Hematopoietic multipotent progenitor cell treated with erythropoietin and hydrocortisone succinate and interleukin-3 and kit ligand, for 15 days (in vitro differentiated cells): ENCODE measurements around the gene NECAB2.
A peak's percentile ranks its signal among the peaks of the same experiment; 100 is the strongest.

ENCODE experiments used
- DNase-seq: peaks from one replicate; pipeline ENCODE4 v3.0.0-alpha.2; 2015; ENCODE audit warnings: low spot score

Gene NECAB2

DNA sequence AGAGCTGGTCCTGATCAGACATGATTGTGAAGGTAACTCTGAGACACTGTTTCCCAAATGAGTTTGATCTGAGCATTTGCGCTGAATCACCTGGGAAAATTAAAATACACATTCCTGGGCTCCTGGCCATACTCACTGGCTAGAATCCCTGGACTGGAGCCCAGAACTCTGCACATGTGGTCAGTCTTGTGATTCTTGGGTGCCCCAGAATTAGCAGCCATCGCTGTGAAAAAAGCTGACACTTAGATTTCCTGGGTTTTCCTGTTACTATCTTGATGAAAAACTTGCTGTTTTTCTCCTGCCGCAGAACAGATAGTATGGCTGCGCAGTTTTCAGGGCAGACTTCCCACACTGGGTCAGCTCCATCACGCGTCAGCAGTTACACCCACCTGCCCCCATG, 24.6 kb downstream of the NECAB2 start:
- DNase-seq, result no peak

DNA sequence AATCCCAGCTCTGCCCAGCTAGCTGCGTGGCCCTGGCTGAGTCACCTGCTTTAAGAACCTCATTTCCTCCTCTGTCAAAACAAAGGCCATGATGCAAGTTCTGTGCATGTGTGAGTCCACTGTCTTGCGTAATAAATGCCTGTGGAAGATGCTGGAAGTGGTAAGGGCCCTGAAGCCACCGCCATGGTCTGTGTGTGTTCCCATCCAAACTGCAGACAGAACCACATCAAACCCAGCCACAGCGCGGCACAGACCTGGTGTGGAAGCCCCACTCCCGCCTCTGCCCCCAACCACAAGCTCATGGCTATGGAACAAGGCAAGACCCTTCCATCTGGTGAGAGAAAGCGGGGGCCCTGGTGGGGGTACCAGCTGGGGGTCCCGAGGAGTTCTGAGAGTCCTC, 26.0 kb downstream of the NECAB2 start:
- no peak for DNase-seq

DNA sequence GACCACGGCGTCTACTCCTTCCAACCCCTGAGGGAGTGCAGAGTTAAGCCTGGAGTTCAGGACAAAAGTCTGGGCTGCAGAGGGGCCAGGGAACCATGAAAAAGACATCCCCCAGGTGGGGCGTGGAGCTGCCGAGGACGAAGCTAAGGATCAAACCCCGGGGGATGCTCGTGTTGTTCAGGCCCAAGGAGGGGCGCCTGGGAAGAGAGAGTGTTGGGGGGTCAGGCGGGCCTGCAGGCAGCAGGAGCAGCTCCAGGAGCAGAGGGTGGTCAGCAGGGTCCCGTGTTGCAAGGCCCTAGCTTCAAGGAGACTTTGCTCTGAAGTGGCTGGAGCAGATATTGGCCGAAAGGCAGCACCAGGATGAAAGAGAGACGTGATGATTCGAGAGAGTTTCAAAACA, 26.7 kb downstream of the NECAB2 start:
- DNase-seq, result no peak

DNA sequence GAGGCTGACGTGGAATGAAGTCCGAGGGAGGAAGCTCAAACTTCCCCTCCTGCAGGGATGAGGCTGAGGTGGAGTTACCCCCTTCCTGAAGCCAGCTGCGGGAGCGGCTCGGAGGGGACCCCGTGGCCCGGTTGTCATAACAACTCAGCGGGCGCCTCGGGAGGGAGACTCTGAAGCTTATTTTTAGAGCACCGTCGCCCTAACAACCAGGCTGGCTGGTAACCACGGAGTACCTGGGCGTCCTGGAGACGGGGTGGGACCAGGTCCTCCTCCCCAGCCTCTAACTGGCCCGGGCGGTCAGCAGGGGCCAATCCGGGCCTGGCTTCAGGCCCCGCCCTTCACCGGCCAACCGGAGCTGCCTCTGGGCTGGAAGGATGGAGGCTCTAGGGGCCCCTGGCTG, 27.7 kb downstream of the NECAB2 start:
- DNase-seq, result no peak

DNA sequence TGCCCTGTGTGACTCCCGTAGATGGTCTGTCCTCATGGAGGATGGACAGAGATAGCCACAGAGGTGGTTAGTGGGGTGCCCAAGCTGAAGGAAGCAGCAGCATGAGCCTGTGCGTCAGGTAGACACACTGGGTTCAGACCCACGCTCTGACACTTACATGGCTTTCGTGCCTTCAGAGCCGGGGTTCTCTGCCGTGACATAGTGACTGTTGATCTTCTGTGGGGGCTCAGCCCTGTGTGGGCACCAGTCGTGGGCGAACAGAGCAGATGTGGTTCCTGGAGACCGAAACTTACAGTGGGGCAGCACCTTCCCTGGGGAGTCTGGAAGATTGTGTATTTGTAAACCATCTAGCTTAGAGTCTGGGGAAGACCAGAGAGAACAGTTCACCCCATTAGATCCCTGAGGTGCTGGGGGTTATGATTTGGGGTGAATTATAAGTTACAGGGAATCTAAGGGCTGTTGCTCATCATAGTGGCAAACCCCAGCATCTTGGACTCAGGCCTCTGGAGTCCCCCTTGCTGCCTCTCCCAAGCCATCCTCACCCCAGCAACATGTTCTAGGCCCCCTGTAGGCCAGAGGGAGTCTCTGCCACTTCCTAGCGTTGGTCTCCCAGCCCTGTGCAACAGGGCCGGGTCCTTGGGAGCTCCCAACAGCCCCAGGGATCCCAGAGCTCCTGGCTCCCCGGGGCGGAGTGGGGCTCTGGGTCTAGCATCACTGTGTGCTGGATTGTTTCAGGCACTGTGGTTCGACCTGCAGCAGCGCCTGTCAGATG, 28.6 kb downstream of the NECAB2 start:
- no peak for DNase-seq

DNA sequence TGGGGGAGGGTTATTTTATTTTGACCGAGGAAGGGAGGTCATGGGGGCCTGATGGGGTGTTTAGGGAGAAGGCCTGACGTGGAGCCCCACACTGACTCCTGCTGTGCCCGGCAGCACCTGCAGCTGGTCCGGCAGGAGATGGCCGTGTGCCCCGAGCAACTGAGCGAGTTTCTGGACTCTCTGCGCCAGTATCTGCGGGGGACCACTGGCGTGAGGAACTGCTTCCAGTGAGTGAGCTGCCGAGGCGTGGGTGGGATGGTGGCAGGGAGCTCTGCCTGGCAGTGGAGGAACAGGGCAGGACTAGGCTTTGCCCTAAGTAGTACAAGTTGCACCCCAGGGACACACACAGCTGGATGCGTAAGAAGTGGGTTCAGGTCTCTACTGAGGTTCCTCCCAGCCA, 30.0 kb downstream of the NECAB2 start:
- DNase-seq, result no peak

DNA sequence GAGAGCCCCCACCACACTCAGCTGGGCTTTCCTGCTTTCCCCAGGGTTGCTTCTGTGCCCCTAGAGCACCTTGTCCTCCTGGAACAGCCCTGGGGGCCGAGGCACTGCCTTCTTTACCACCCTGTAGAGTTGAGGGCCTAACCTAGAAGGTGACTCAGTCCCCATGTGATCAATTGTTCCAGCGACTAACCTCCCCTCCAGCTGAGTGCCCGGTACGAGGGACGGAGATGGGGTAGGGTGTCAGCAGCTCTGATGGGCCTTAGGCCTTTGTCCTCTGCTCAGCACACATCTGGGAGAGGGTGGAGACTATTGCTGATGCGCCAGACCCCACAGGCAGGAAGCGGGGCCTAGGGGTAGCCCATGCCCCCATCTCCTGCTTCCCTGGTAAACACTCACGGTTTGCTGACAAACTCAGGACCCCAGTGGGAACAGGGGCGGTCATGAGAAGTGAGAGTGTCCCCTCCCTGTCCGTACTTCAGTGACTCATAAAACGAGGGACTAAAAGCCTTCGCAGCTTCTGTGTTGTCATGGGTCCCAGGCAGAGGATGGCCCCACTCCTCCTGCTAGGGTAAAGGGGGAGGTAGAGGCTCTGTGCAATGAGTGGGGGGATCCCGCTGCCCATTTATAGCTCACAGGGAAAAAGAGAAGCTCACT, 33.1 kb downstream of the NECAB2 start:
- DNase-seq, result no peak

DNA sequence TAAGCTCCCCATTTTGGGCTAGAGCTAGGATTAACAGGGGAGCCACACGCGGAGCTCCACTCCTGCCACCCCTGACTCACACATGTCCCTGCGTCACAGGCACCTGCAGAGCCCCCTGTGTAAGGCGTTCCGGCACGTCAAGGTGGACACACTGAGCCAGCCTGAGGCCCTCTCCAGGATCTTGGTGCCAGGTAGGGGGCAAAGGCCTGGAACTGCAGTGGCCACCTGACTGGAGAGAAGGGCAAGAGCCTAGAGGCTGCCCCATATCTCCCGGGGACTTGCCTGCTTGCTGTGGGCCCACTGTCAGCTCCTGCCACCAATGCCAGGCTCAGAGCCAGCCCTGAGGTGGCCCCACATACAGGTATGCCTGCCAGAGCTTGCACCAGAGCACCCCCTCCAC, 33.7 kb downstream of the NECAB2 start:
- no peak for DNase-seq

DNA sequence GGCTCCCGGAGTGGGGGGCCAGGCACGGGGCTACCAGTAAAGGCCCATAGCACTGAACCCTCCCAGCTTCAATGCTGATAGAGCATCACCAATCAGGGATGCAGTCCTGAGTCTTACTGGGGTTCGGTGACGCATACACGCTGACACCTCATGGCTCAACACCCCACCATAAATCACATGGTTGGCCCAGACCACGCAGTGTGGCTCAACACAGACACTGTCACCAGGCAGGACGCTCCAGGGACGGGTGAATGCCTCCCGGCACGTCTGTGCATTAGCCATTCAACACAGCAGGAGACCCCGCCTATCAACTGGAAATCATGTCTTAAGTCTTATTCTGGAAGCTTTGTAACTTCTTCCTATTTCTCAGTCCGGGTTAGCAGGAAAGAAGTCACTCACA, 35.0 kb downstream of the NECAB2 start:
- no peak for DNase-seq

DNA sequence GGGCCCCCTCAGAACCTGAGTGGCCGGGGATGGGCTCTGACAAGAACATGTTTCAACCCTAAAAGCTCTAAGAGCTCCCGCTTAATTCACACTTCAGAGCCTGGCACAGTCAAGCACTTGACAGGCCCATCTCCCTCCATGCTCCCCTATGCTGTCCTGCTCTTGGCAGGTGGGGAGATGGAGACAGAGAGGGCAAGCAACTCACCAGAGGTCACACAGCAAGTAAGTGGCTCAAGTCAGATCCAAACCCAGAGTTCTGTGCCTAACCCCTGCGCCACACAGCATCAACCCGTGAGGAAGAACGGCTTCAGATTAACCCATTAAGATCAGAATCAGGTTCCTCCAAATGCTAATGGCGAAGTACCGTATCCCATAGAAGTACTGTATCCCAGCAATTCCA, 36.4 kb downstream of the NECAB2 start:
- no peak for DNase-seq

DNA sequence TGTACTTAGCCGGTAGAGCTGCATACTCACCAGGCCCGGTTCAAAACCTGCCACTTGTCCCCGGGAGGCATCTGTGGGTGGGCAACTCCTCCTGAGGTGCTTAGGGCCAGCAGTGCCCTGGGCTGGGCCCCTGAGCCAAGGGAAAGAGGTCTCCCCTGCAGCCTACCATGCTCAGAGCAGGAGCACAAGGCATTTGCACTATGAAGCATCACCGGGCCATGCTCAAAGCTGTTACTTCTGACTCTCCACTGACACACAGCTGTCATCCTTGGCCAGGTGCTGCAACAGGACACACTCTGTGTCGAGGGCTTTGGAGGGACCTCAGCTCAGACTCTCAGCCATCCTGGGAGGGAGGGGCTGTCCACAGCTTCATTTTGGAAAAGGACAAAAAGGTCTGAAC, 37.3 kb downstream of the NECAB2 start:
- DNase-seq, result no peak

DNA sequence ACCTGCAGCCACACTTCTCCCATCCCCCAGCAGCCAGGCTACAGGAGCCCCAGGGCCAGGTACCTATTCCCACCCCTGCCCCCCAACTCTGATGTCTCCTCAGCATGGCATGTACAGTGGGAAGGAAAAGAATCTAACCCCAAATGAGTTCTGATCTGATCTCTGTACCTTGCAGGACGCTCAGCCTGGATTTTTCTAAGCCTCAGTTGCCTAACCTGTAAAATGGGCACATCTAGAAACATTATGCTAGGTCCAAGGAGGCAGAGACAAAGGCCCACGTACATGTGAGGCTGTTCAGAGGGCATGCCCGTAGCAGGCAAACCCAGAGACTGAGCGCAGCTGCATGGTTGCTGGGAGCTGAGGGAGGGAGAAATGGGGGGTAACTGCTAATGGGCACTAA, 39.5 kb downstream of the NECAB2 start:
- no peak for DNase-seq

DNA sequence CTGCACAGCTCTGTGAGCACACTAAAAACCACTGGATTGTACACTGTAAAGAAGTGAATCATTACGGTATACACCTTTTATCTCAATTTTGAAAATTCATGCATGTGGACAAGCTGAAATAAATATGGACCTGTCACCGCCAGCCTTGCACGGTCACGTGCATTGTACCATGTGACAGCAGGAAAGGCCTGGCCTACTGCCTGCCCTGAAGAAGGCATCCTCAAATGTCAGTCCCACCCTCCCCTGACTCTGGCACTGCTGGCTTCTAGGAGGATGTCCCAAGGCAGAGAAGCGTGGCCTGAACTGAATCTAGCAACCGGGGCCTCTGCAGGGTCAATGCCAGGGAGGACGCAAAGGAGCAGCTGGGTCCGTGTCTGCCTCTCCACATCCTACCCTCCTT, 39.9 kb downstream of the NECAB2 start:
- no peak for DNase-seq

DNA sequence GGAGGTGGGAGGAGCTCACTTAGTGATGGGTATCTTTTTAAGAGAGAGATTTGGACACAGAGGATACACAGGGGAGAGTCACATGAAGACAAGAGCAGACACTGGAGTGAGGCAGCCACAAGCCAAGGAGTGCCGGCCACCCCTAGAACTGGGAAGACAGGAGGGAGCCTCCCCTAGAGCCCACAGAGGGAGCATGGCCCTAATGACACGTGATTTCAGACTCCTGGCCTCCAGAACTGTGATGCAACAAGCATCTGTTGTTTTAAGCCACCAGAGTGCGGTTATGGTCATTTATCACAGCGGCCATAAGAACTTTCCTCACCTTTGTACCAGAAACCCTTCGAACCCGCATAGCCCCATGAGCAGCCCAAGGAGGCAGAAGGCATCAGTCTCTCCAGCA, 41.2 kb downstream of the NECAB2 start:
- no peak for DNase-seq

DNA sequence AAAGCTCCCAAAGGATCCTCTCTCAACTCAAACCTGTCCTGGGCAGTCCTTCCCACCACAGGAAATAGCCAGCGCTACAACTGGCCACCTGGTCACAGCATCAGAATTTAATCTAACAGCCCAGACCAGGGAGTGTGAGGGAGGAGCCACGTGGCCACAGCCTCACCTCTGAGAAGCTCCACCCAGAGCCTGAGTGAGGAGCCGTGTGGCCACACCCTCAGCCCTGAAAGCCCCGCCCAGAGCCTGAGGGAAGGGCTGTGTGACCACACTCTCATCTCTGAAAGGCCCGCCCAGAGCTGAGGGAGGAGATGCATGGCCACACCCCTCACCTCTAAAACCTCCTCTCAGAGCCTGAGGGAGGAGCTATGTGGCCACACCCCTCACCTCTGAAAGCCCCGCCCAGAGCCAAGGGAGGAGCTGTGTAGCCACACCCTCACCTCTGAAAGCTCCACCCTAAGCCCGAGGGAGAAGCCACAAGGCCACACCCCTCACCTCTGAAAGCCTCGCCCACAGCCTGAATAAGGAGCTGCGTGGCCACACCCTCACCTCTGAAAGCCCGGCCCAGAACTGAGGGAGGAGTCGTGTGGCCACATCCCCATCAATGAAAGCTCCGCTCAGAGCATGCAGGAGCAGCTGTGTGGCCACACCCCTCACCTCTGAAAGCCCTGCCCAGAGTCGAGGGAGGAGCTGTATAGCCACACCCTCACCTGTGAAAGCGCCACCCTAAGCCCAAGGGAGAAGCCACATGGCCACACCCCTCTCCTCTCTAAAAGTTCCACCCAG, 45.9 kb downstream of the NECAB2 start:
- peak; percentile 58 for DNase-seq

DNA sequence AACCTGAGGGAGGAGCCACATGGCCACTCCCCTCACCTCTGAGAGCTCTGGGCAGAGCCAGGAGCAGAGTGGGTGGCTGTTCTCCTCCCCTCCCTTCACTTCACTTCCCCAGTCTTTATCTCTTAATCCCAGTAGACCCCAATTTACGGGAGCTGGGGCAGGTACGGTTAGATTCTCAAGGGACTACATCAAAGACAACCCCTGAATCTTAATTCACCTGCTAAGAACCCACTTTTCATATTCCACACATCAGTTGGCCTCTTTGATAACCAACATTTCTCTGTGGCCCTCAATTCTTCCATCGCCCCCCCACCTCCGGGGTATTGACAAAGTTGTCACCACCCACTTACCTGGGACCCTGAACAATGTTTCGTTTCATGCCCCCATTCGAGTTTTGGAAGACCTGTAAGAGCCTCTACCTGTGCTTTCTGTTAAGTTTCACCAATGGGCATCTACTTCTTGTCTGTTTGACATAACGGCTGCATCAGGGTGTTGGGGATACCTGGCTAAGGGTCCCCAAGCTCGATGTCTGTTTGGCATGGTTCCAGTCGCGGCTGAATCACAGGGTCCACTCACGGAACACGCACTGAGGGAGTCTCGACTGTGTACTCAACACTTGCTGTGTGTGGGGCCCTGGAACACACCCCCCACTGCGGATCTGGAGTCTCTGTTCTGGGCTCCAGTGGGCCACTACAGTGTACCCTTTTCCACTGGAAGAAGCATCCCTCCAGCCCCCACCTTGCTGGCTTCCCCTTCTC, 46.7 kb downstream of the NECAB2 start:
- DNase-seq, result no peak

DNA sequence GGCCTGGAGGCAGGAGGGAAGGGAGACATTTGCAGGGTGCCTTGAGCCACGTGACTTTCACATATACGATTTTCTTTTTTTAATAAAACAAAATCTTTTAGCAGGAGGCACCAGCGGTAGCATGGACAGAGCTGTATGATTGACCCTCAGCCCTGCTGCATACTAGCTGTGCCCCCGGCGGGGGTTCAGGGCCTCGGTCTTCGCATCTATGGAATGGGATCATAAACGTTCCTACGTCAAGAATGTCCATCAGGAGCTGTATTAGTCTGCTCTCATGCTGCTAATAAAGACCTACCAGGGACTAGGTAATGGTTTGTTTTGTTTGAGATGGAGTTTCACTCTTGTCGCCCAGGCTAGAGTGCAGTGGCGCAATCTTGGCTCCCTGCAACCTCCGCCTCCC, 47.4 kb downstream of the NECAB2 start:
- DNase-seq, result no peak

DNA sequence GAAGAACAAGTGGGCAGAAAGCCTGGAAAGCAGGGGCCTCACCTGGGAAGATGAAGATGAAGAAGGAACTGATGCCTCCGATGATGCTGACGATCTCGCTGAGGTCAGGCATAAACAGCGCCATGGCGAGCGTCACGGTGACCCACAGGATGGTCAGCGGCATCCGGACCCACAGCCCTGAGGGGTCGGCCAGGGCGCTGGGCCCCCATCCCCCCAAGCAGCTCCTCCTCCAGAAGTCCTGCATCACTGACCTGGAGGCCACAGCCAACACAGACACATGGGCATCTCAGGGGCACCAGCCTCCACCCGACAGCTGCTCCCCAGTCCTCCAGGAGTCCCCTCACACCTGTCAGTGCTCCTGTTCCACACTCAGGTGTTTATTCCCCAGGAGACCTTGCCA, 48.4 kb downstream of the NECAB2 start:
- DNase-seq, result no peak

DNA sequence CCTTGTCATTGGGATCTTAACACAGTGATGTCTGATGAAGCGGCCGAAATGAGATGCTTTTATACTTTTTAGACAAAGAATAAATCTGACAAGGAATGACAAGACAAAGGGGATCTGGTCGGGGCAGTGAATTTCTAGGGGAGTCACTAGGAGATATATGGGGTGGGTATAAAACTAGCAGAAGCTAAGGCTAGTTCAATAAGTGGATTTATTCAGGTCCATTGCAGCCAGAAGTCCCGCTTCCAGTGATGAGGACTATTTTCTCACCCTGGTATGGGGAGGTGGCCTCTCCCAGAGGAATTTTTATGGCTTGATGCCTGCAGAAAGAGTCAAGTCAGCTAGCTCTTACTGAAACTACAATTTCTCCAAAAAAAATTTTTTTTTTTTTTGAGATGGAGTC, 50.7 kb downstream of the NECAB2 start:
- no peak for DNase-seq

DNA sequence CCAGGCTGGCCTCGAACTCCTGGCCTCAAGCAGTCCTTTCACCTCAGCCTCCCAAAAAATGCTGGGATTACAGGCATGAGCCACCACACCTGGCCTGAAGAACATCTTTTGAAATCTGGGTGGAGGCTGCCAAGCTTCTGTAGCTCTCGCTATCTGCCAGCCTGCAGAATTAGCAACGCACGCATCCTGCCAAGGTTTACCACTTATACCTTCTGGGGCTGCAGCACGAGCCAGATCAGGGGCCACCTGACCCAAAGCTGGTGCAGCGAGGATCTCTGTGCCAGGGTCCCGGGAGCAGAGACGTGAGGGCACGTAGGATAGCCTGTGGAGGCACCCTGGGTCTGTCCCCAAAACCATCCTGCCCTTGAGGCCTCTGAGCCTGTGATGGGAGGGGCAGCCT, 52.3 kb downstream of the NECAB2 start:
- DNase-seq, result no peak

DNA sequence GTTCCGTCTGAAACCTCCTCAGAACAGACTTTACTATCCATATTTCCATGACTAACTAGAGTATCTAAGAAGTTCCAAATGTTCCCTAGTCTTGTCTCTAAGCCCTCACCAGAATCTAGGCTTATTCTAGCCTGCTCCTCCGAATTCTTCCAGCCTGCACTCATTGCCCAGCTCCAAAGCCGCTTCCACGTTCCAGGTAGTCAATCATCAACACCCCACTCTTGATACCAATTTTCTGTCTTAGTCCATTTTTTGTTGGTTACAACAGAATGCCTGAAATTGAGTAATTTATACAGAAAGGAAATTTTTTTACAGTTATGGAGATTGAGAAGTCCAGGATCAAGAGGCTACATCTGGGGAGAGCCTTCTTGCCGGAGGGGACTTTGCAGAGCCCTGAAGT, 53.4 kb downstream of the NECAB2 start:
- no peak for DNase-seq

DNA sequence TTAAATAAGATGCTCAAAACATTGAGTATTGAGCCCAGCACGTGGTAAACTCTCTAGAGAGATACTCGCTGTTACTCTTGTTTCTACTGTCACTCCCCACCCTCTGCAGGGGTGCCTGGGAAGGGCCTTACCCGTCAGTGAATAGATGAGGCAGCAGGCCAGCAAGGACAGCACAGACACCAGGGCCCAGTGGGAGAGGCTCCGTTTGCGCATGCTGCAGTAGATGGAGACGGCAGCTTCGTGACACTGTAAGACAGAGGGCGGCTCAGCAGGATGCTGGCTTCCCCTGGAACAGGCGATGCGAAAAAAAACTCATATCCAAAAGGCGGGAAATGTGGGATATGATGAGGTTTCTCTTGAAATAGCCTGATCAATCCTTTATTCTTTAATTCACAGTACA, 54.6 kb downstream of the NECAB2 start:
- no peak for DNase-seq

DNA sequence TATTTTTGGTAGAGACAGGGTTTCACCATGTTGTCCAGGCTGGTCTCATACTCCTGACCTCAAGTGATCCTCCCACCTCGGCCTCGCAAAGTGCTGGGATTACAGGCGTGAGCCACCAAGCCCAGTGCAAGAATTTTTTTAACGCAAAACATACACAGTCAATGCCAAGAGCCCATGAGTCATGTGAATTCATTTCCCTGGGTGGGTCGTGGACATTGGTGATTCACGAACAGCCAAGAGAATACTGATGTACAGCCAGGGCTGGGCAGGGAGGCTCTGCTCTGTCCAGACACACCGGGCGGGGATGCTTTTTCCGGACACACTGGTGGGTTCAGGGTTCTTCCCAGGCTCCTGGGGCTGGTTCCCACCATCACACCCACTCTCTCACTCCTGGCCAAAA, 56.8 kb downstream of the NECAB2 start:
- DNase-seq, result no peak
